Upper lobe of right lung (tissue), 1 donor: Measurements from ENCODE around the gene ZFHX3. TPM values are rescaled to one million over a fixed set of nuclear protein-coding genes. Genes with fewer than 3 reads are reported as not detected.

ENCODE experiments used
- ATAC-seq: fragments of 200-7000 bp; cut with Tn5 transposase; one replicate; pipeline ENCODE4 v1.9.1; 2020; ENCODE audit warnings: mild to moderate bottlenecking, moderate library complexity
- DNase-seq: peaks from one replicate; pipeline ENCODE4 v3.0.0-alpha.2; 2020
- H3K27ac ChIP-seq: fragments of 200-600 bp; one replicate; pipeline ENCODE4 v1.8.0; 2022
- H3K27me3 ChIP-seq: fragments of 200-600 bp; one replicate; pipeline ENCODE4 v1.8.0; 2022; ENCODE audit warnings: mild to moderate bottlenecking
- H3K36me3 ChIP-seq: fragments of 200-600 bp; one replicate; pipeline ENCODE4 v1.8.0; 2022
- H3K4me1 ChIP-seq: fragments of 200-600 bp; one replicate; pipeline ENCODE4 v1.8.0; 2022
- H3K4me3 ChIP-seq: fragments of 200-600 bp; one replicate; pipeline ENCODE4 v1.8.0; 2022; ENCODE audit warnings: mild to moderate bottlenecking
- H3K9me3 ChIP-seq: fragments of 200-600 bp; one replicate; pipeline ENCODE4 v1.8.0; 2022
- intact Hi-C: fragments of 100-400 bp; cut with DNase I; formaldehyde crosslinking; loops from one replicate; pipeline ENCODE4 v1.11.0; 2022
- total RNA-seq: library from RNA; stranded (reverse); fragmentation: NEBNext Ultra II Directional; extraction: Animal tissue kit (Norgen Biotek cat#: 25700); gene quantifications from one replicate; pipeline ENCODE4 v1.2.1, GENCODE V29; 2021
- TF ChIP-seq, protein P1 (sequence below): fragments of 200-600 bp; IDR thresholded peaks from one replicate; pipeline ENCODE4 v1.8.0; 2022; ENCODE audit warnings: antibody characterized with exemption
- donor health status: DM: no; HTN: yes; CAD: no; lungs with severe emphysema.

ZFHX3 gene
- total RNA-seq, 1 donor from 2014 or later, result 29.0 TPM

DNA sequence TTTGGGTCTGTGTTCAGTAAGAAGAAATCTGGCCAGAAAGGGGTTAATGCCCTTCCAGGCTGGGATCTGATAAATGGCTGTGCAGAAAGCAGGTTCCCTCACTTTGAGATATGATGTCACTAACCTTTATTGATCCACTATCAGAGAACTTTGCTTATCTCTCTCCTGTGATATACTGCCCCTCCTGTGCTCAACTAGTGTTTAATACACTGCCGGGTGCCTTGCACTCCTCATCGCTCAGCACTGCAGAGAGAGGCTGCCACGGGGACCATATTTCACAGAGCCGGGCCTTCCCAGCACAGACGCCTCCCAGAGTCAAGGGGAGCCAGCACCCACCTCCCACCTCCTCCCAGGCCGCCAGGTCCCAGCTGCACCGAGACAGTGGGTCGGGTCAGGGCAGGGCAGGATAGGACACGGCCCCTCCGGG lies 20.2 kb downstream of the ZFHX3 start:
- Histone ChIP-seq H3K4me1 (peaks cover 17% of the 10 kb centered on the region), H3K36me3 (no peaks in the 10 kb centered on the region), H3K27ac (no peak overlapping the region), H3K4me3 (no peak overlapping the region), H3K9me3 (no peaks in the 10 kb centered on the region), H3K27me3 (no peaks in the 10 kb centered on the region)
- intact Hi-C loops, result no loop called here
- no peak for DNase-seq
- TF ChIP-seq, protein P1, sequence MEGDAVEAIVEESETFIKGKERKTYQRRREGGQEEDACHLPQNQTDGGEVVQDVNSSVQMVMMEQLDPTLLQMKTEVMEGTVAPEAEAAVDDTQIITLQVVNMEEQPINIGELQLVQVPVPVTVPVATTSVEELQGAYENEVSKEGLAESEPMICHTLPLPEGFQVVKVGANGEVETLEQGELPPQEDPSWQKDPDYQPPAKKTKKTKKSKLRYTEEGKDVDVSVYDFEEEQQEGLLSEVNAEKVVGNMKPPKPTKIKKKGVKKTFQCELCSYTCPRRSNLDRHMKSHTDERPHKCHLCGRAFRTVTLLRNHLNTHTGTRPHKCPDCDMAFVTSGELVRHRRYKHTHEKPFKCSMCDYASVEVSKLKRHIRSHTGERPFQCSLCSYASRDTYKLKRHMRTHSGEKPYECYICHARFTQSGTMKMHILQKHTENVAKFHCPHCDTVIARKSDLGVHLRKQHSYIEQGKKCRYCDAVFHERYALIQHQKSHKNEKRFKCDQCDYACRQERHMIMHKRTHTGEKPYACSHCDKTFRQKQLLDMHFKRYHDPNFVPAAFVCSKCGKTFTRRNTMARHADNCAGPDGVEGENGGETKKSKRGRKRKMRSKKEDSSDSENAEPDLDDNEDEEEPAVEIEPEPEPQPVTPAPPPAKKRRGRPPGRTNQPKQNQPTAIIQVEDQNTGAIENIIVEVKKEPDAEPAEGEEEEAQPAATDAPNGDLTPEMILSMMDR, result no peak
- no peak for ATAC-seq

GRCh38 chr16:73026754-73027684 lies 20.9 kb downstream of the ZFHX3 start:
- ATAC-seq (no peak), DNase-seq (no peak)
- Histone ChIP-seq H3K4me3 (no peak overlapping the region), H3K27ac (no peak overlapping the region), H3K27me3 (no peaks in the 10 kb centered on the region), H3K36me3 (no peaks in the 10 kb centered on the region), H3K4me1 (peaks cover 17% of the 10 kb centered on the region), H3K9me3 (no peaks in the 10 kb centered on the region)
- intact Hi-C loops, result no loop called here
- TF ChIP-seq, protein P1, result no peak

GRCh38 chr16:73025856-73026210 lies 22.1 kb downstream of the ZFHX3 start:
- ATAC-seq, result no peak
- H3K4me1 ChIP-seq, result peaks cover 17% of the 10 kb centered on the region
- no peaks in the 10 kb centered on the region for H3K36me3 ChIP-seq
- intact Hi-C loops, result no loop called here
- H3K27ac ChIP-seq, result peak overlapping the region; percentile 42
- no peaks in the 10 kb centered on the region for H3K27me3 ChIP-seq
- no peaks in the 10 kb centered on the region for H3K9me3 ChIP-seq
- TF ChIP-seq, protein P1, result no peak
- no peak overlapping the region for H3K4me3 ChIP-seq
- DNase-seq, result no peak

GRCh38 chr16:73025151-73025855 lies 22.6 kb downstream of the ZFHX3 start:
- Histone ChIP-seq H3K36me3 (no peaks in the 10 kb centered on the region), H3K4me1 (peaks cover 20% of the 10 kb centered on the region), H3K27me3 (no peaks in the 10 kb centered on the region), H3K27ac (peak overlapping the region; percentile 42), H3K9me3 (no peaks in the 10 kb centered on the region), H3K4me3 (no peak overlapping the region)
- TF ChIP-seq, protein P1, result no peak
- intact Hi-C loops, result no loop called here
- DNase-seq, result no peak
- peak; percentile 69 for ATAC-seq

DNA sequence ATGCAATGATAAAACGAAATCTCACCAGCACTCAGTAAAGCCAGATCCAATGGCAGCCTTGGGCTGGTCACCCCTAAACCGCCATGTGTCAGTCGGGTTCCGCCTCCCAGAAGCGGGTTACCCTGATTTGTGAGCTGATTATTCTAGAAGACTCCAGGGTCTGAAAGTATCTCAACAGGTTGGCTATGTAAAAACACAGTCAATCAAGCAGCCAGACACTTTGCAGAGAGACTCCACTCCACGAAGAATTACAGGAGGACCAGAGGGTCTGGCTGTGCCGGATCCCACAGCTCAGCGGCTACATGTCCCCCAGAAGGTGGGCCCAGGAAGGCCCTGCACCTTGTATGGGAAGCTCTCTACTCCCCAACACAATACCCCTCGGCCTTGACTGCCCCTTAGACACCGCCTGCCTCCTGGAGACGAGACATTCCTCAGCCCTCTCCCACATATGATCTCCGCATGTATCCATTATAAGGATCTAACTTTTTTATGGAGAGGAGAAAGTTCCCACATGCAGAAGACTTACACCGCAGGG lies 23.3 kb downstream of the ZFHX3 start:
- DNase-seq (peak; percentile 42), ATAC-seq (no peak)
- Histone ChIP-seq H3K27ac (no peak overlapping the region), H3K9me3 (no peaks in the 10 kb centered on the region), H3K27me3 (no peaks in the 10 kb centered on the region), H3K36me3 (no peaks in the 10 kb centered on the region), H3K4me1 (peaks cover 26% of the 10 kb centered on the region), H3K4me3 (no peak overlapping the region)
- TF ChIP-seq, protein P1, result no peak
- intact Hi-C loops, result no loop called here
